MM.1S (cell line): ENCODE measurements around the gene PPP1R15A.
"Not testable (repeated sequence)": the region's sequence is repeated elsewhere in the genome, so short reads cannot be mapped to it uniquely, and the experiment has no call there.

ENCODE experiments used
- EZH2 ChIP-seq: fragments of 300-600 bp; sonication (generic); optimal IDR thresholded peaks from 2 replicates; pipeline ENCODE3; 2017; ENCODE audit warnings: low read depth, mild to moderate bottlenecking, antibody characterized with exemption, low read length, mixed read lengths
- EZH2phosphoT487 ChIP-seq: fragments of 300-600 bp; sonication (generic); IDR thresholded peaks from 2 replicates; pipeline ENCODE4 v1.6.1; 2018; ENCODE audit warnings: antibody characterized with exemption, low read length
- TF ChIP-seq, protein P1 (sequence below): fragments of 300-600 bp; sonication (generic); IDR thresholded peaks from 2 replicates; pipeline ENCODE4 v1.5.1; 2016; ENCODE audit warnings: antibody characterized with exemption, low read length, mixed read lengths

GRCh38 chr19:48902291-48902690 is 30.1 kb downstream of the PPP1R15A start:
- TF ChIP-seq, protein P1, sequence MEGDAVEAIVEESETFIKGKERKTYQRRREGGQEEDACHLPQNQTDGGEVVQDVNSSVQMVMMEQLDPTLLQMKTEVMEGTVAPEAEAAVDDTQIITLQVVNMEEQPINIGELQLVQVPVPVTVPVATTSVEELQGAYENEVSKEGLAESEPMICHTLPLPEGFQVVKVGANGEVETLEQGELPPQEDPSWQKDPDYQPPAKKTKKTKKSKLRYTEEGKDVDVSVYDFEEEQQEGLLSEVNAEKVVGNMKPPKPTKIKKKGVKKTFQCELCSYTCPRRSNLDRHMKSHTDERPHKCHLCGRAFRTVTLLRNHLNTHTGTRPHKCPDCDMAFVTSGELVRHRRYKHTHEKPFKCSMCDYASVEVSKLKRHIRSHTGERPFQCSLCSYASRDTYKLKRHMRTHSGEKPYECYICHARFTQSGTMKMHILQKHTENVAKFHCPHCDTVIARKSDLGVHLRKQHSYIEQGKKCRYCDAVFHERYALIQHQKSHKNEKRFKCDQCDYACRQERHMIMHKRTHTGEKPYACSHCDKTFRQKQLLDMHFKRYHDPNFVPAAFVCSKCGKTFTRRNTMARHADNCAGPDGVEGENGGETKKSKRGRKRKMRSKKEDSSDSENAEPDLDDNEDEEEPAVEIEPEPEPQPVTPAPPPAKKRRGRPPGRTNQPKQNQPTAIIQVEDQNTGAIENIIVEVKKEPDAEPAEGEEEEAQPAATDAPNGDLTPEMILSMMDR: not testable (repeated sequence)
- TF ChIP-seq EZH2, EZH2phosphoT487: not testable (repeated sequence)
